ENCODE measurements around the gene TSHZ2.

The TSHZ2 gene

GRCh38 chr20:53425941-53426340, 453.8 kb downstream of the TSHZ2 start:
- Histone ChIP-seq H3K27ac (ENCODE audit: low read length) (no peak overlapping the region), H3K4me2 (ENCODE audit: low read length) (no peak overlapping the region), H3K4me1 (ENCODE audit: low read length) (no peaks in the 10 kb centered on the region), H3K9me3 (ENCODE audit: insufficient read depth, low read length) (no peaks in the 10 kb centered on the region), H3K9ac (ENCODE audit: low read length) (no peak overlapping the region), H3K79me2 (ENCODE audit: low read length) (no peaks in the 10 kb centered on the region), H3K4me3 (ENCODE audit: low read length) (no peak overlapping the region), H4K20me1 (ENCODE audit: insufficient read depth, low read length) (no peaks in the 10 kb centered on the region), H3K27me3 (ENCODE audit: low read depth, low read length) (peaks cover 7% of the 10 kb centered on the region; the same call in 1 of the 2 replicates), H3K36me3 (replicated peaks; ENCODE audit: low read depth, low read length) (no peaks in the 10 kb centered on the region), H2AFZ (ENCODE audit: low read depth, low read length) (no peak overlapping the region)
- TF ChIP-seq CTCF (IDR thresholded peaks at IDR 0.05; ENCODE audit: low read depth, low read length), result no peak
- no peak for TF ChIP-seq EZH2phosphoT487 (IDR thresholded peaks at IDR 0.05; ENCODE audit: low read depth)

DNA sequence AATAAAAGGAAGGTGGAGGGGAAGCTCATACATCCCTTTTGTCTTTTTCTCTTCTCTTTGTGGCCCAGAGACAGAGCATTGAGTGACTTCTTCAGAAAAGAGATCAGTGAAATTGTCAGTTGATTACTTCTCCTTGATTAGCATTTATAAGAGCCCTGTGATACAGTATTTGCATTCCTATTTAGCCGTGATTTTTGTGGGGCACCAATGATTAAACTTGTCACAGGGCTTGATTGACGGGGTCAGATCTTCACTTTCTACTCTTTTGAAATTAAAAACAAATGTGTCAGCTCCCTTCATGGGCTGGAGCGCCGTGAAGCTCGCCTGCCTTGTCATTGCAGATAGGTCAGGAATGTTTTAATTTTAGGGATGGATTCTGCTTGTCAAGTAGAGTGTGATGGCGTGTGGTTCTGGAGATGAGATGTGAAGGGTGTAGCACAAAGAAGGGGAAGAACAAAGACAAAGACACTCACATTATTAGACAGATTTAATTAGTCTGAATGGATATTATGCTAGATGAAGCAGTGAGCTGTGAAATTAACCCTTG, 454.7 kb downstream of the TSHZ2 start:
- Histone ChIP-seq H3K27me3 (ENCODE audit: low read depth, low read length) (peaks cover 7% of the 10 kb centered on the region; the same call in 1 of the 2 replicates), H3K36me3 (replicated peaks; ENCODE audit: low read depth, low read length) (no peaks in the 10 kb centered on the region), H3K27ac (ENCODE audit: low read length) (no peak overlapping the region), H3K4me3 (ENCODE audit: low read length) (no peak overlapping the region), H3K79me2 (ENCODE audit: low read length) (no peaks in the 10 kb centered on the region), H3K9ac (ENCODE audit: low read length) (no peak overlapping the region), H3K4me2 (ENCODE audit: low read length) (no peak overlapping the region), H3K4me1 (ENCODE audit: low read length) (no peaks in the 10 kb centered on the region), H3K9me3 (ENCODE audit: insufficient read depth, low read length) (no peaks in the 10 kb centered on the region), H4K20me1 (ENCODE audit: insufficient read depth, low read length) (no peaks in the 10 kb centered on the region), H2AFZ (ENCODE audit: low read depth, low read length) (no peak overlapping the region)
- no peak for TF ChIP-seq CTCF (IDR thresholded peaks at IDR 0.05; ENCODE audit: low read depth, low read length)
- no peak for TF ChIP-seq EZH2phosphoT487 (IDR thresholded peaks at IDR 0.05; ENCODE audit: low read depth)

DNA sequence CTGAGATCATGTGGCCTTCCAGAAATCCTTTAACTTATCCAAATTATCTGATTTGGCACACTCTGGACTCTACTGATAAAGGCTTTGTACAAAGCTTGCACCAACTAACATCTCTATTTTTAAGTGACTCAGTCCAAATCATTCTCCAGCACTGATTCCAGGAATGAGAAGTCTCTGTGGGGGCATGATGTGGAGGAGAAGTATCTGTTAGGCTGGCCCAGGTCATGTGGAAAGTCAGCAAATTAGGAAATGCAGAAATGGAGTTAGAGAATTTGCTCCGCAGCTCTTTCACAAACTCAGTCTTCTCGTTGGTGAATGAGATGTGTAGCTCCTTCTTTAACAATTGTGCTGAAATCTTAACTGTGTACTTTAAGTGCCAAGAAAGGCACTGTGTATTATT, 455.8 kb downstream of the TSHZ2 start:
- Histone ChIP-seq H3K9me3 (ENCODE audit: insufficient read depth, low read length) (no peaks in the 10 kb centered on the region), H3K27ac (ENCODE audit: low read length) (no peak overlapping the region), H4K20me1 (ENCODE audit: insufficient read depth, low read length) (no peaks in the 10 kb centered on the region), H3K4me2 (ENCODE audit: low read length) (no peak overlapping the region), H3K9ac (ENCODE audit: low read length) (no peak overlapping the region), H2AFZ (ENCODE audit: low read depth, low read length) (no peak overlapping the region), H3K36me3 (replicated peaks; ENCODE audit: low read depth, low read length) (no peaks in the 10 kb centered on the region), H3K79me2 (ENCODE audit: low read length) (no peaks in the 10 kb centered on the region), H3K4me1 (ENCODE audit: low read length) (no peaks in the 10 kb centered on the region), H3K4me3 (ENCODE audit: low read length) (no peak overlapping the region), H3K27me3 (ENCODE audit: low read depth, low read length) (peaks cover 7% of the 10 kb centered on the region; the same call in 1 of the 2 replicates)
- TF ChIP-seq CTCF (IDR thresholded peaks at IDR 0.05; ENCODE audit: low read depth, low read length), result no peak
- TF ChIP-seq EZH2phosphoT487 (IDR thresholded peaks at IDR 0.05; ENCODE audit: low read depth), result no peak

GRCh38 chr20:53428588-53428987, 456.4 kb downstream of the TSHZ2 start:
- H3K9me3 ChIP-seq (ENCODE audit: insufficient read depth, low read length), result no peaks in the 10 kb centered on the region
- H3K27ac ChIP-seq (ENCODE audit: low read length), result no peak overlapping the region
- no peaks in the 10 kb centered on the region for H3K36me3 ChIP-seq (replicated peaks; ENCODE audit: low read depth, low read length)
- H2AFZ ChIP-seq (ENCODE audit: low read depth, low read length), result no peak overlapping the region
- H3K4me3 ChIP-seq (ENCODE audit: low read length), result no peak overlapping the region
- no peaks in the 10 kb centered on the region for H4K20me1 ChIP-seq (ENCODE audit: insufficient read depth, low read length)
- H3K4me2 ChIP-seq (ENCODE audit: low read length), result no peak overlapping the region
- TF ChIP-seq CTCF (IDR thresholded peaks at IDR 0.05; ENCODE audit: low read depth, low read length) (no peak), EZH2phosphoT487 (IDR thresholded peaks at IDR 0.05; ENCODE audit: low read depth) (no peak)
- no peak overlapping the region for H3K9ac ChIP-seq (ENCODE audit: low read length)
- H3K27me3 ChIP-seq (ENCODE audit: low read depth, low read length), result 0 out of 2 replicates have a peak, but pooled peaks cover 4% of the 10 kb centered on the region
- H3K79me2 ChIP-seq (ENCODE audit: low read length), result no peaks in the 10 kb centered on the region
- no peaks in the 10 kb centered on the region for H3K4me1 ChIP-seq (ENCODE audit: low read length)
